Measurements from ENCODE around the gene EFNB3.
A peak's percentile ranks its signal among the peaks of the same experiment; 100 is the strongest.

The EFNB3 gene

GRCh38 chr17:7704601-7705268 lies at the start of gene EFNB3:
EFNB3 (plus strand) TSS chr17:7705202; CDS start chr17:7705599, 397 bp downstream.
- DNase-seq (ENCODE audit: low read depth) = no peak

GRCh38 chr17:7655541-7655840 lies 49.5 kb upstream of the EFNB3 start:
- no peak for DNase-seq (ENCODE audit: low read depth)

GRCh38 chr17:7656958-7657609 lies 47.9 kb upstream of the EFNB3 start:
- no peak for DNase-seq (ENCODE audit: low read depth)

- no peak for DNase-seq (ENCODE audit: low read depth)
These were observed 37.2 kb upstream of the EFNB3 start for GRCh38 chr17:7667656-7668406.

- no peak for DNase-seq (ENCODE audit: low read depth)
These were observed 36.5 kb upstream of the EFNB3 start for GRCh38 chr17:7668482-7668881.

GRCh38 chr17:7673239-7673638 lies 31.8 kb upstream of the EFNB3 start:
- DNase-seq (ENCODE audit: low read depth) = peak; percentile 27

GRCh38 chr17:7674934-7675333 lies 30.1 kb upstream of the EFNB3 start:
- no peak for DNase-seq (ENCODE audit: low read depth)

GRCh38 chr17:7676533-7676932 lies 28.5 kb upstream of the EFNB3 start:
- no peak for DNase-seq (ENCODE audit: low read depth)

- no peak for DNase-seq (ENCODE audit: low read depth)
These were observed 27.5 kb upstream of the EFNB3 start for GRCh38 chr17:7677388-7678067.

- no peak for DNase-seq (ENCODE audit: low read depth)
These were observed 20.0 kb upstream of the EFNB3 start for GRCh38 chr17:7684851-7685532.

GRCh38 chr17:7685533-7686221 lies 19.3 kb upstream of the EFNB3 start:
- peak; percentile 84 for DNase-seq (ENCODE audit: low read depth)

GRCh38 chr17:7686222-7687071 lies 18.6 kb upstream of the EFNB3 start:
- peak; percentile 70 for DNase-seq (ENCODE audit: low read depth)

GRCh38 chr17:7687072-7687907 lies 17.7 kb upstream of the EFNB3 start, which contains the start of gene TP53:
TP53 (minus strand) TSS chr17:7687490; CDS start chr17:7676594, 10,896 bp downstream.
- DNase-seq (ENCODE audit: low read depth) = peak; percentile 81

GRCh38 chr17:7687908-7688807 lies 16.8 kb upstream of the EFNB3 start, which contains the start of gene WRAP53:
WRAP53 (plus strand) TSS chr17:7688477; CDS start chr17:7688649, 172 bp downstream.
- peak; percentile 95 for DNase-seq (ENCODE audit: low read depth)

GRCh38 chr17:7688808-7689316 lies 16.1 kb upstream of the EFNB3 start:
- no peak for DNase-seq (ENCODE audit: low read depth)

GRCh38 chr17:7695586-7695985 lies 9.4 kb upstream of the EFNB3 start:
- DNase-seq (ENCODE audit: low read depth) = no peak

GRCh38 chr17:7697828-7698588 lies 7.0 kb upstream of the EFNB3 start:
- no peak for DNase-seq (ENCODE audit: low read depth)
